Measurements from ENCODE around the gene SNAI3. TPM values are rescaled to one million over a fixed set of nuclear protein-coding genes. Genes with fewer than 3 reads are reported as not detected.

SNAI3 gene
- total and polyA plus RNA-seq, 2 of the 8 experiments (the other 6 are each of a cell fraction or from before 2014, with no cell fraction given) = 8.5 to 13.3 TPM

DNA sequence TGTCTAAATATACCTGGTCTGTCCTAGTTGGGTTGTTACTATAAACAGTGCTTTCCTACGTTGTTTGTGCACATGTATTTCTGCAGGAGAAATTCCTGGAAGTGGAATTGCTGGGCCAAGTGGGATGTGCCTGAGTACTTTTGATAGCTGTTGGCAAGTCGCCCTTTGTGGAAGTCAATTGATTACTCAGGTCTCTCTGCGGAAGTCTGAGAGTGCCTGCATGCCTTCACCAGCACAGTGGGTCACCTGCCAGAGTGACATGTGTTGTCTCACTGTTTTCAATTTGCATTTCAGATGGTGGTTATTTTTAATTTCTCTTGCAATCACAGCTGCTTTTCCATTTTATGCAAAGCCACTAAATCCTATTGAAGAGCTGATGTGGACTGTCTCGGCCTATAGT, 21.2 kb downstream of the SNAI3 start:
- POLR2A ChIA-PET (ENCODE audit: partially characterized antibody) = interaction anchor here (1.0 to 3.1 kb wide), 3 partner anchors 10 to 26 kb away, joined by 3 to 19 read pairs (median 5); partner anchors contain the start of gene CYBA

More for the DNA sequence above, 21.2 kb downstream of the SNAI3 start:
- H4K8ac ChIP-seq (ENCODE audit: extremely low read depth, insufficient read depth, low read length) = no peak overlapping the region
- no peak overlapping the region for H3K4ac ChIP-seq (replicated peaks; ENCODE audit: insufficient read length, low read depth, low read length)
- H2AK5ac ChIP-seq (ENCODE audit: low read depth, low read length) = no peak overlapping the region
- no peak overlapping the region for H2BK5ac ChIP-seq (ENCODE audit: low read depth, low read length)
- H2AFZ ChIP-seq (ENCODE audit: low read length) = no peak overlapping the region
- H3K4me2 ChIP-seq (ENCODE audit: insufficient read depth in 1 of 2, low read depth in 2 of 2, low read length in 2 of 2) = no peak overlapping the region
- H3K23ac ChIP-seq (ENCODE audit: insufficient read length) = no peak overlapping the region
- H3K9ac ChIP-seq (replicated peaks in 1 of 4; ENCODE audit: extremely low read depth in 1 of 4, low read depth in 3 of 4, low read length in 3 of 4) = no peak overlapping the region
- no peak overlapping the region for H3K56ac ChIP-seq (replicated peaks; ENCODE audit: insufficient read length, low read depth, low read length)
- no peak overlapping the region for H2BK15ac ChIP-seq (ENCODE audit: low read length)
- no peaks in the 10 kb centered on the region; the same call in 1 of the 2 replicates for H3K79me1 ChIP-seq (ENCODE audit: low read depth, low read length)
- H4K91ac ChIP-seq (replicated peaks; ENCODE audit: insufficient read length, low read length) = no peak overlapping the region
- FAIRE-seq = no peak
- H3K9me3 ChIP-seq (ENCODE audit: insufficient read depth in 2 of 2, low read depth in 1 of 2, low read length in 1 of 2) = no peaks in the 10 kb centered on the region
- no peak overlapping the region for H3K14ac ChIP-seq (ENCODE audit: insufficient read length)
- H3K36me3 ChIP-seq (ENCODE audit: control insufficient read depth in 2 of 4, insufficient read depth in 4 of 4, low read length in 3 of 4) = no peaks in the 10 kb centered on the region
- TF ChIP-seq SRF (IDR thresholded peaks at IDR 0.05; ENCODE audit: low read depth, low read length) (no peak), TCF12 (IDR thresholded peaks at IDR 0.05; ENCODE audit: low read depth, low read length) (no peak), HDAC6 (IDR thresholded peaks at IDR 0.05; ENCODE audit: low read depth, low read length) (no peak), POLR2AphosphoS5 (IDR thresholded peaks at IDR 0.05; ENCODE audit: low read depth, low read length) (no peak), SP2 (IDR thresholded peaks at IDR 0.05; ENCODE audit: low read length) (no peak), CHD2 (IDR thresholded peaks at IDR 0.05; ENCODE audit: low read length) (no peak), CBX8 (IDR thresholded peaks at IDR 0.05; ENCODE audit: borderline replicate concordance, low read depth, low read length) (no peak), CEBPB (IDR thresholded peaks at IDR 0.05; ENCODE audit: low read depth, low read length) (no peak), TAF7 (optimal IDR thresholded peaks at IDR 0.05; ENCODE audit: borderline replicate concordance, low read depth, low read length) (no peak), JUND (IDR thresholded peaks at IDR 0.05; ENCODE audit: low read length) (no peak)
- TF ChIP-seq, protein P1, sequence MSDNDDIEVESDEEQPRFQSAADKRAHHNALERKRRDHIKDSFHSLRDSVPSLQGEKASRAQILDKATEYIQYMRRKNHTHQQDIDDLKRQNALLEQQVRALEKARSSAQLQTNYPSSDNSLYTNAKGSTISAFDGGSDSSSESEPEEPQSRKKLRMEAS (IDR thresholded peaks at IDR 0.05) = no peak
- TF ChIP-seq, protein P2, sequence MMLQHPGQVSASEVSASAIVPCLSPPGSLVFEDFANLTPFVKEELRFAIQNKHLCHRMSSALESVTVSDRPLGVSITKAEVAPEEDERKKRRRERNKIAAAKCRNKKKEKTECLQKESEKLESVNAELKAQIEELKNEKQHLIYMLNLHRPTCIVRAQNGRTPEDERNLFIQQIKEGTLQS (IDR thresholded peaks at IDR 0.05; ENCODE audit: insufficient read depth, low read depth, low read length) = no peak
- H4K5ac ChIP-seq (ENCODE audit: insufficient read length, low read depth, low read length) = no peak overlapping the region
- peaks cover 7% of the 10 kb centered on the region; the same call in 1 of the 2 replicates for H3K23me2 ChIP-seq (ENCODE audit: low read depth, low read length)
- no peak overlapping the region for H3K4me3 ChIP-seq (ENCODE audit: extremely low read depth in 1 of 4, insufficient read depth in 2 of 4, low read depth in 3 of 4, low read length in 4 of 4)
- 91% methylated on average over 4 of the region's 4 CpGs; no CpG with 5 or more reads in 1 of the 2 experiments for WGBS, 2 experiments (ENCODE audit: extremely low coverage in 1 of 2, insufficient coverage in 1 of 2, insufficient read length in 1 of 2, insufficient replicate concordance in 2 of 2, low coverage in 1 of 2, low lambda C conversion rate in 2 of 2, missing lambda C conversion rate in 1 of 2)
- peaks cover 0 to 1% of the 10 kb centered on the region in 2 experiments for H4K20me1 ChIP-seq (replicated peaks in 1 of 2; ENCODE audit: control insufficient read depth in 1 of 2, insufficient read depth in 2 of 2, low read length in 2 of 2)
- H2BK12ac ChIP-seq (ENCODE audit: low read depth, low read length) = no peak overlapping the region
- no peak for DNase-seq (ENCODE audit: low read depth in 1 of 2, low spot score in 2 of 2)
- H3K4me1 ChIP-seq (replicated peaks in 1 of 4; ENCODE audit: control insufficient read depth in 3 of 4, insufficient read depth in 4 of 4, low read length in 3 of 4) = peaks cover 0 to 3% (median 0%) of the 10 kb centered on the region in 4 experiments; a peak in 2 of 7 replicates
- CTCF ChIA-PET (ENCODE audit: partially characterized antibody) = interaction anchor here (0.9 to 2.8 kb wide), 7 partner anchors 9 to 111 kb away, joined by 3 to 9 read pairs (median 3); no protein-coding TSS in a partner anchor
- no peak overlapping the region for H2BK120ac ChIP-seq (replicated peaks; ENCODE audit: low read depth, low read length)
- no peak overlapping the region for H3K18ac ChIP-seq (ENCODE audit: extremely low read depth, low read length)
- no peak overlapping the region for H3K27ac ChIP-seq (ENCODE audit: low read depth, low read length)
- H3K27me3 ChIP-seq (replicated peaks in 1 of 4; ENCODE audit: control insufficient read depth in 3 of 4, extremely low read depth in 1 of 4, insufficient read depth in 3 of 4, low read length in 3 of 4) = no peaks in the 10 kb centered on the region
- no peak overlapping the region for H2BK20ac ChIP-seq (ENCODE audit: low read length)
- peaks cover 0 to 27% of the 10 kb centered on the region in 2 experiments; a peak in 3 of 4 replicates for H3K79me2 ChIP-seq (ENCODE audit: control insufficient read depth in 1 of 2, insufficient read depth in 2 of 2, low read length in 2 of 2)

Measured in H1 (cell line).